OCI-LY1 (cell line): ENCODE data around the gene GCSH.
A peak's percentile ranks its signal among the peaks of the same experiment; 100 is the strongest.

Experiments used
- H2AFZ ChIP-seq: fragments of 200-600 bp; sonication (generic), shearing (Covaris generic); 2 replicates; pipeline ENCODE4 v1.6.0; 2014; ENCODE audit warnings: antibody characterized with exemption, mild to moderate bottlenecking, low read length
- H3F3A ChIP-seq: fragments of 200-600 bp; sonication (generic), shearing (Covaris generic); 2 replicates; pipeline ENCODE4 v1.6.0; 2014; ENCODE audit warnings: mild to moderate bottlenecking, antibody characterized with exemption, low read length, moderate library complexity; ENCODE audit not compliant: insufficient read depth
- H3K27ac ChIP-seq: fragments of 200-600 bp; sonication (generic); 2 replicates; pipeline ENCODE4 v1.5.1; 2014; ENCODE audit warnings: low read length, mixed run types, mild to moderate bottlenecking, low read depth; ENCODE audit not compliant: poor library complexity, severe bottlenecking
- H3K27me3 ChIP-seq: fragments of 200-600 bp; sonication (generic); 2 replicates; pipeline ENCODE4 v1.6.0; 2014; ENCODE audit warnings: antibody characterized with exemption, mild to moderate bottlenecking, low read length, moderate library complexity; ENCODE audit not compliant: insufficient read depth
- H3K36me3 ChIP-seq: fragments of 200-600 bp; sonication (generic); 2 replicates; pipeline ENCODE4 v1.6.1; 2014; ENCODE audit warnings: mild to moderate bottlenecking, antibody characterized with exemption, low read length, moderate library complexity, mixed read lengths; ENCODE audit not compliant: insufficient read depth
- H3K4me1 ChIP-seq: fragments of 200-600 bp; sonication (generic); 2 replicates; pipeline ENCODE4 v1.5.1; 2014; ENCODE audit warnings: mild to moderate bottlenecking, low read length, moderate library complexity; ENCODE audit not compliant: insufficient read depth, severe bottlenecking
- H3K4me2 ChIP-seq: fragments of 200-600 bp; sonication (generic), shearing (Covaris generic); 2 replicates; pipeline ENCODE4 v1.6.1; 2014; ENCODE audit warnings: low read length
- H3K4me3 ChIP-seq: fragments of 200-600 bp; sonication (generic); 2 replicates; pipeline ENCODE4 v1.5.1; 2014; ENCODE audit warnings: low read length, low read depth, mild to moderate bottlenecking, mixed read lengths; ENCODE audit not compliant: poor library complexity, severe bottlenecking
- H3K79me2 ChIP-seq: fragments of 200-600 bp; shearing (Covaris generic); 2 replicates; pipeline ENCODE4 v1.6.1; 2016; ENCODE audit warnings: mixed run types, low read length, mixed read lengths; ENCODE audit not compliant: insufficient read depth
- H3K9ac ChIP-seq: fragments of 200-600 bp; sonication (generic), shearing (Covaris generic); 2 replicates; pipeline ENCODE4 v1.6.1; 2014; ENCODE audit warnings: mild to moderate bottlenecking, low read length, mixed read lengths
- H3K9me2 ChIP-seq: fragments of 200-600 bp; sonication (generic), shearing (Covaris generic); 2 replicates; pipeline ENCODE4 v1.6.1; 2014; ENCODE audit warnings: low read depth, mild to moderate bottlenecking, low read length, mixed read lengths
- H3K9me3 ChIP-seq: fragments of 200-600 bp; shearing (Covaris generic); 2 replicates; pipeline ENCODE4 v1.6.1; 2014; ENCODE audit warnings: low read length, mixed read lengths
- H4K20me1 ChIP-seq: fragments of 200-600 bp; sonication (generic), shearing (Covaris generic); 2 replicates; pipeline ENCODE4 v1.6.0; 2016; ENCODE audit warnings: mild to moderate bottlenecking, low read length; ENCODE audit not compliant: insufficient read depth
- CTCF ChIP-seq: fragments of 200-600 bp; sonication (generic), shearing (Covaris generic); IDR thresholded peaks from 2 replicates; pipeline ENCODE4 v1.5.1; 2017; ENCODE audit warnings: mild to moderate bottlenecking, antibody characterized with exemption, low read length, moderate library complexity, mixed read lengths
- EZH2 ChIP-seq: fragments of 200-600 bp; sonication (generic), shearing (Covaris generic); IDR thresholded peaks from 2 replicates; pipeline ENCODE4 v1.8.0; 2017; ENCODE audit warnings: borderline replicate concordance, mixed run types, mild to moderate bottlenecking, antibody characterized with exemption, low read length, moderate library complexity, mixed read lengths

GCSH gene

GRCh38 chr16:81095953-81096714, at the start of gene GCSH:
GCSH (minus strand) TSS chr16:81096395; CDS start chr16:81096278, 117 bp downstream.
- Histone ChIP-seq H2AFZ (peak within 1 kb of the TSS; percentile 2; the same call in 1 of the 2 replicates), H3K27me3 (no peaks in the 10 kb centered on the region), H3K9me3 (0 out of 2 replicates have a peak, but pooled peaks cover 2% of the 10 kb centered on the region), H3F3A (no peaks in the 10 kb centered on the region), H3K4me2 (peak within 1 kb of the TSS; percentile 70), H3K9me2 (no peaks in the 10 kb centered on the region), H3K36me3 (no peaks in the 10 kb centered on the region), H3K9ac (peak within 1 kb of the TSS; percentile 89), H3K79me2 (peaks cover 21% of the 10 kb centered on the region), H3K4me1 (peaks cover 37% of the 10 kb centered on the region), H3K4me3 (peak within 1 kb of the TSS; percentile 88), H4K20me1 (no peaks in the 10 kb centered on the region), H3K27ac (peak within 1 kb of the TSS; percentile 3)
- no peak for TF ChIP-seq EZH2
- no peak for TF ChIP-seq CTCF

DNA sequence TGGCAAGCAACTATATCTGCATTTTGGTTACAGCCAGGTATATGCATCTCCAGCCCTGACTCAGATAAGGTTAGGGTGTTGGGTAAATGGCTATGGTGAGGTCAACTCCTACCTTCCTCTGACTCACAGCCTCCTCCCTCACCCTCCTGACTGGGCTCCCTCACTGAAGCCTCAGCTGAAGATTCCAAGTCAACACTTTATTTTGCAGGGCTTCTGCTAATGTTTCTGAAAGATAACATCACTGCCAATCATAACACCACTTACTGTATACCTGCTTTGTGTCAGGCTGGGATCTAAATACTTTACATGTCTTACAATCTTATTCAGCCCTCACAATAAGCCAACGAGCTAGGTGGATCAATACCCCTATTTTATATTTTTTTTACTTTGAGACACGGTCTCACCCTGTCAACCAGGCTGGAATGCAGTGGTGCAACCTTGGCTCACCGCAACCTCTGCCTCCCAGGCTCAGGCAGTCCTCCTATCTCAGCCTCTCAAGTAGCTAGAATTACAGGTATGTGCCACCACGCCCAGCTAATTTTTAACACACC, 47.8 kb upstream of the GCSH start:
- no peaks in the 10 kb centered on the region for H3K36me3 ChIP-seq
- no peak overlapping the region for H3K9ac ChIP-seq
- H3K9me3 ChIP-seq = no peaks in the 10 kb centered on the region
- no peak overlapping the region for H3K4me3 ChIP-seq
- H3F3A ChIP-seq = no peaks in the 10 kb centered on the region
- H3K9me2 ChIP-seq = no peaks in the 10 kb centered on the region
- H3K79me2 ChIP-seq = no peaks in the 10 kb centered on the region
- H3K4me1 ChIP-seq = no peaks in the 10 kb centered on the region
- TF ChIP-seq CTCF (no peak), EZH2 (no peak)
- H2AFZ ChIP-seq = no peak overlapping the region
- no peak overlapping the region for H3K4me2 ChIP-seq
- no peaks in the 10 kb centered on the region for H3K27me3 ChIP-seq
- no peaks in the 10 kb centered on the region for H4K20me1 ChIP-seq
- H3K27ac ChIP-seq = no peak overlapping the region

GRCh38 chr16:81142864-81143263, 46.7 kb upstream of the GCSH start:
- no peak overlapping the region for H2AFZ ChIP-seq
- H3K4me1 ChIP-seq = no peaks in the 10 kb centered on the region
- no peak overlapping the region for H3K4me3 ChIP-seq
- no peak overlapping the region for H3K9ac ChIP-seq
- H3K4me2 ChIP-seq = no peak overlapping the region
- H3K27ac ChIP-seq = no peak overlapping the region
- no peaks in the 10 kb centered on the region for H3F3A ChIP-seq
- no peaks in the 10 kb centered on the region for H3K79me2 ChIP-seq
- H3K27me3 ChIP-seq = no peaks in the 10 kb centered on the region
- TF ChIP-seq CTCF = no peak
- no peak for TF ChIP-seq EZH2
- no peaks in the 10 kb centered on the region for H4K20me1 ChIP-seq
- H3K9me3 ChIP-seq = no peaks in the 10 kb centered on the region
- H3K36me3 ChIP-seq = no peaks in the 10 kb centered on the region
- no peaks in the 10 kb centered on the region for H3K9me2 ChIP-seq
